Rectal smooth muscle tissue (tissue), 1 donor: ENCODE results near the gene OSBP.
"Not testable (repeated sequence)": the region's sequence is repeated elsewhere in the genome, so short reads cannot be mapped to it uniquely, and the experiment has no call there.

Experiments
- H3K27ac ChIP-seq: one replicate; pipeline ENCODE4 v1.7.0; 2013; ENCODE audit warnings: low read depth, low read length, inconsistent platforms
- H3K27me3 ChIP-seq: one replicate; pipeline ENCODE4 v1.7.0; 2013; ENCODE audit warnings: low read length; ENCODE audit not compliant: control insufficient read depth, insufficient read depth
- H3K36me3 ChIP-seq: one replicate; pipeline ENCODE4 v1.7.0; 2013; ENCODE audit warnings: low read length; ENCODE audit not compliant: control insufficient read depth, insufficient read depth
- H3K4me1 ChIP-seq: one replicate; pipeline ENCODE4 v1.7.0; 2013; ENCODE audit warnings: low read length; ENCODE audit not compliant: control insufficient read depth, insufficient read depth
- H3K4me3 ChIP-seq: one replicate; pipeline ENCODE4 v1.7.0; 2013; ENCODE audit warnings: low read length
- H3K9ac ChIP-seq: one replicate; pipeline ENCODE4 v1.7.0; 2013; ENCODE audit warnings: low read length

OSBP gene, protein sequence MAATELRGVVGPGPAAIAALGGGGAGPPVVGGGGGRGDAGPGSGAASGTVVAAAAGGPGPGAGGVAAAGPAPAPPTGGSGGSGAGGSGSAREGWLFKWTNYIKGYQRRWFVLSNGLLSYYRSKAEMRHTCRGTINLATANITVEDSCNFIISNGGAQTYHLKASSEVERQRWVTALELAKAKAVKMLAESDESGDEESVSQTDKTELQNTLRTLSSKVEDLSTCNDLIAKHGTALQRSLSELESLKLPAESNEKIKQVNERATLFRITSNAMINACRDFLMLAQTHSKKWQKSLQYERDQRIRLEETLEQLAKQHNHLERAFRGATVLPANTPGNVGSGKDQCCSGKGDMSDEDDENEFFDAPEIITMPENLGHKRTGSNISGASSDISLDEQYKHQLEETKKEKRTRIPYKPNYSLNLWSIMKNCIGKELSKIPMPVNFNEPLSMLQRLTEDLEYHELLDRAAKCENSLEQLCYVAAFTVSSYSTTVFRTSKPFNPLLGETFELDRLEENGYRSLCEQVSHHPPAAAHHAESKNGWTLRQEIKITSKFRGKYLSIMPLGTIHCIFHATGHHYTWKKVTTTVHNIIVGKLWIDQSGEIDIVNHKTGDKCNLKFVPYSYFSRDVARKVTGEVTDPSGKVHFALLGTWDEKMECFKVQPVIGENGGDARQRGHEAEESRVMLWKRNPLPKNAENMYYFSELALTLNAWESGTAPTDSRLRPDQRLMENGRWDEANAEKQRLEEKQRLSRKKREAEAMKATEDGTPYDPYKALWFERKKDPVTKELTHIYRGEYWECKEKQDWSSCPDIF

DNA sequence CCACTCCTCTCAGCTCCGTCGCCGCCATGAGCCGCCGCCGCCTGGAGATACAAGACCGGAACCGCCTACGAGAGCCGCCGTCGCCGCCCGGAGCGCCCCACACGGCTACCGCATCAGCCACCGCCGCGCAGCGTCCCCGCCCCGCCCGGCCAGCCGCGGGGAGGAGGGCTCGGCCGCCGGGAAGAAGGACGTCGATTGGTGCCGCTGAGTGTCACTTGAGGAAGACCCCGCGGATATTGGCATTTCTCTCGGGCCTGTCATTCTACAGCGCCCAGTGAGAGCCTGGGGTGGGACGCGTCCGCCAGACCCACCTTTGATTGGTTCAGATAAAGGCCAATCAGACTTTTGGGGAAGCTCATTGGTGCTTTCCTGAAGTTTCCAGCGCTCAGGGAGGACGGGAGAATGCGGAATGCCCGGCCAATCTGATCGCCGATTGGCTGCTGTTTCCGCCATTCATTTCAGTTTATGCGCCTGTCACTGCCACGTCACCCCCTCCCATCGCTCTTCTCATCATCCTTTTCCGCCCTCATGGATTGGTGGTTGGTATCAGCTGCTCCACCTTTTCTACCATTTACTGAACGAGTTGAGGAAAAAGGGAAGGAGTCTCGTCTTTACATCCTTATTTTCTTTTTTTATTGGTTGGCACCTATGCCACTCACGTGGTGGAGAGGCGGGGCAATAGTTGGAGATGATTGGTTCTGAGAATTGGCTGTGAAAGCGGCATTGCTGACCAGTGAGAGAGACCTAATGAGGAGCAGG, at the start of gene OSBP:
Gene OSBP (minus strand): TSS at position 138 of the 759 bp plus-strand sequence. CDS start 110 bp downstream, at position 28.
- H3K9ac ChIP-seq, result peak within 1 kb of the TSS; percentile 91
- H3K4me3 ChIP-seq, result peak within 1 kb of the TSS; percentile 90
- no peaks in the 10 kb centered on the region for H3K27me3 ChIP-seq
- H3K27ac ChIP-seq, result peak within 1 kb of the TSS; percentile 98
- H3K4me1 ChIP-seq, result peaks cover 14% of the 10 kb centered on the region
- H3K36me3 ChIP-seq, result no peaks in the 10 kb centered on the region

DNA sequence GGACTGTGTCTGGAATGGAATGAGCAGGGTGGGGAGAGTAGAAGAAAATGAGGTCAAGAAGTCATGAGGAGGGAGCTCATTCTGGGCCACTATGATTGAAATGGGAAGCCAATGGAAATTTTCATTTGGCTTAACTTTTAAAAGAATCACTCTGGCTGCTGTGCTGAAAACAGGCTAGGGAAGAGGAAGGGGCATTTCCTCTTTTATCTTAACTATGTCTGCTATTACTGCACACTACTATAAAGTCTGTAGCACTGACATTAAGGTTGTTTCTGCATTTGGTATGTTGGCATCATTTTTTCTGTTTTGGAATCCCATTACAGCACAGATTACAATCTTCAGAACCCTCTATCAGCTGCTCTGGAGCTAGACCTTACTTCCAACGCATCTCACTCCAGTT, 45.0 kb upstream of the OSBP start:
- no peak overlapping the region for H3K27ac ChIP-seq
- peaks cover 22% of the 10 kb centered on the region for H3K36me3 ChIP-seq
- no peak overlapping the region for H3K9ac ChIP-seq

DNA sequence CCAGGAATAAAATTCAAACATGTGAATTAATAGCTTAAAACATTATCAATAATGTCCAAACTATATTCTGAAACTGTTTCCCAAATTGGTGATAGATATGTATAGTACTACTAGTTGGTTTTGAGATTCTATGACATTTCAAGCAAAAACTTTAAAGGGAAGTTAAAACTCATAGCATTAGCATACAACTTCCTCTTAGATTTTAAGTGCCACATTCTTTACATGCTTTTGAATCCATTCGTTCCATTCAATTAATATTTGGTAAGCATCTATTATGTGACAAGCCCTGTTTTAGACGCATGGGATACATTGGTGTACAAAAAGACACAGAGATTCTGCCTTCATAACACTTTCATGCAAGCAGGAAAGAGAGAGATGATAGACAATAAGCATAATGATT, 44.4 kb upstream of the OSBP start:
- no peaks in the 10 kb centered on the region for H3K27me3 ChIP-seq

More for the DNA sequence above, 45.0 kb upstream of the OSBP start:
- no peak overlapping the region for H3K4me3 ChIP-seq
- no peaks in the 10 kb centered on the region for H3K27me3 ChIP-seq
- no peaks in the 10 kb centered on the region for H3K4me1 ChIP-seq

DNA sequence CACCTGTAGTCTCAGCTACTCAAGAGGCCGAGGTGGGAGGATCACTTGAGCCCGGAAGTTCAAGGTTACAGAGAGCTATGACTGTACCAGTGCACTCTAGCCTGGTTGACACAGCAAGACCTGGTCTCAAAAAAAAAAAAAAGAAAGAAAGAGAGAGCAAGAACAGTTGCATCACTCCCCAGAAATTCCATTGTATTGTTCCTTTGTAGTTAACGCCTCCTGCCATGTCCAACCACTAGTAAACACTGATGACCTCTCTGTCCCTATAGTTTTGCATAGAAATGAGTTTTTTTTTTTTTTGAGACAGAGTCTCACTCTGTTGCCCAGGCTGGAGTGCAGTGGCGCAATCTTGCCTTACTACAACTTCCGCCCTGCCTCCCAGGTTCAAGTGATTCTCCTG, 42.5 kb upstream of the OSBP start:
- Histone ChIP-seq H3K36me3 (peaks cover 34% of the 10 kb centered on the region), H3K4me1 (no peaks in the 10 kb centered on the region), H3K27me3 (no peaks in the 10 kb centered on the region), H3K9ac (no peak overlapping the region), H3K27ac (no peak overlapping the region), H3K4me3 (no peak overlapping the region)

More for the DNA sequence above, 44.4 kb upstream of the OSBP start:
- H3K27ac ChIP-seq, result no peak overlapping the region
- no peak overlapping the region for H3K4me3 ChIP-seq
- peaks cover 29% of the 10 kb centered on the region for H3K36me3 ChIP-seq
- no peaks in the 10 kb centered on the region for H3K4me1 ChIP-seq
- no peak overlapping the region for H3K9ac ChIP-seq

DNA sequence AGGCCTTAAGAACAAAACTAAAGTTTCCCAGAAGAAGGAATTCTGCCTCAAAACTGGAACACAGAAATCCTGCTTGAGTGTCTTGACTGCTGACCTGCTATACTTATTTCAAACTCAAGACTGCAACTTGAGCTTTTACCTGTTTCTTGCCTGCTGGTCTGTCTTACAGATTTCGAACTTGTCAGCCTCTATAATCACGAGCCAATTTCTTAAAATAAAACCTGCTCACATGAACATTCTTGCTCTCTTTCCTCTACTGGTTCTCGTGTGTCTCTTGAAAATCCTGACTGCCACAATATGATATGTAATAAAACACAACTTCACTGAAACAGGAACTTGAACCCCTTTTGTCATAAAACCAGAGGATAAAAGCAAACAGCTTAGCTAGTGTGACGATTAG, 39.3 kb upstream of the OSBP start:
- H3K9ac ChIP-seq, result no peak overlapping the region
- H3K27me3 ChIP-seq, result no peaks in the 10 kb centered on the region
- H3K4me3 ChIP-seq, result no peak overlapping the region
- H3K4me1 ChIP-seq, result no peaks in the 10 kb centered on the region
- H3K36me3 ChIP-seq, result peaks cover 43% of the 10 kb centered on the region
- no peak overlapping the region for H3K27ac ChIP-seq

DNA sequence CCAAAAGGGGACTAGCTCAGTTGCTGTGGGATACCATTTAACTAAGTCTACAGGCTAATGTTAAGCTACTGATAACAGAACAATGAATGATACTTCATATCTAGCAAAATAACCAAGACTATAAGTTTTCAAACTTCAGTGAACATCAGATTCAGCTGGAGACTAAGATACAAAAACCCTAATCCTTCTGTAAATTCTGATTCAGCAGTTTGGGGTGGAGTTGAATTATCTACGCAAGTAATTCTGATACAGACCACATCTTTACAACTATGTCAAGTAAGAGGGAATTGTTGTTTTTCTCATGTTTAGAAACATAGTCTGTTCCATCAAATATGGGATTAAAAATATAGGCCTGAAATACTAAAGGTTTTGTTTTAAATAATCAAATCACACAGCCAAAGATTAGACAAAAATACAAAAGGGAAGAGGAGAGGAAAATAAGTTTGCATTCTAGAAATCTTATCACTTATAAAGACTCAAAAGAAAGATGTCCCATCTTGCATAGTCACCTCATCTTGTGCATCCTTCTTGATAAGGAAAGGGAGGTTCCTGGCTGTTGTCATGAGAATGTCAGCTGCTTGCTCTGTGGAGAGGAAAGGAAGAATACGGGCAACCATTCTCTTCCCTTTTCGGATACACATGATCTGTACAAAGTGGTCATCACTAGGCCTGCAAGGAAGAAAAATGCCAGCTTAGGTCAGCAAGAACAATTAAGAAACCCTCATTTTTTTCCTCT, 31.8 kb upstream of the OSBP start:
- no peaks in the 10 kb centered on the region for H3K4me1 ChIP-seq
- H3K4me3 ChIP-seq, result no peak overlapping the region
- H3K27ac ChIP-seq, result no peak overlapping the region
- peaks cover 32% of the 10 kb centered on the region for H3K36me3 ChIP-seq
- no peak overlapping the region for H3K9ac ChIP-seq
- H3K27me3 ChIP-seq, result no peaks in the 10 kb centered on the region

DNA sequence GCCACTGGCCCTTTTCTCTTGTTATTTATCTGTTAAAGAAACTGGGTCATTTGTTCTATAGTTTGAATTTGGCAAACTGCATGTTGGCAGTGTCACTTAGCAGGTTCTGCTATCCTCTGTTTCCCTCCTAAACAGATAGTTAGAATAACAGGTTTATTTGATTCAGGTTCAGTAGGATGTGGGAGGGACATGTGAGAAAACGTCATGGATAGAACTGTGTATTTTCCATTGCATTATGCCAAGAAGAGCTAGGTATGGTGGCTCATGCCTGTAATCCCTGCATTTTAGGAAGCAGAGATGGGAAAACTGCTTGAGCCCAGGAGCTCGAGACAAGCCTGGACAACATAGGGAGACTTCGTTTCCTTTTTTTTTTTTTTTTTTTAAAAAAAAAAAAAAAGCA, 29.0 kb upstream of the OSBP start:
- no peak overlapping the region for H3K27ac ChIP-seq
- H3K9ac ChIP-seq, result no peak overlapping the region
- no peaks in the 10 kb centered on the region for H3K27me3 ChIP-seq
- no peak overlapping the region for H3K4me3 ChIP-seq
- peaks cover 34% of the 10 kb centered on the region for H3K36me3 ChIP-seq
- H3K4me1 ChIP-seq, result no peaks in the 10 kb centered on the region

DNA sequence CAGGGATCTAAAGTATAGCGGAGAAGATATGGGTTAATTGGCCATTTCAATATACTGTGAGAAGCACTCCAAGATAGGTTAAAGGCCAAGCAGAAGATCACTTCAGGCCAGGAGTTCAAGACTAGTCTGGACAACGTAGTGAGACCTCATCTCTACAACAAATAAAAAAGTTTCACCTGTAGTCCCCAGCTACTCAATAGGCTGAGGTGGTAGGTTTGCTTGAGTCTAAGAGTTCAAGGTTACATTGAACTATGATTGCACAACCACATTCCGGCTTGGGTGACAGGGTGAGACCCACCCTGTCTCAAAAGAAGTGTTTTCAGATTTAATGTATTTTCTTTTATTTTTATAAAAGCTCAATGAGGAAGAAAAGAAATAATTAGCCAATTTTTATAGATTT, 27.8 kb upstream of the OSBP start:
- Histone ChIP-seq H3K27ac (no peak overlapping the region), H3K4me1 (no peaks in the 10 kb centered on the region), H3K9ac (no peak overlapping the region), H3K36me3 (peaks cover 36% of the 10 kb centered on the region), H3K4me3 (no peak overlapping the region), H3K27me3 (no peaks in the 10 kb centered on the region)

DNA sequence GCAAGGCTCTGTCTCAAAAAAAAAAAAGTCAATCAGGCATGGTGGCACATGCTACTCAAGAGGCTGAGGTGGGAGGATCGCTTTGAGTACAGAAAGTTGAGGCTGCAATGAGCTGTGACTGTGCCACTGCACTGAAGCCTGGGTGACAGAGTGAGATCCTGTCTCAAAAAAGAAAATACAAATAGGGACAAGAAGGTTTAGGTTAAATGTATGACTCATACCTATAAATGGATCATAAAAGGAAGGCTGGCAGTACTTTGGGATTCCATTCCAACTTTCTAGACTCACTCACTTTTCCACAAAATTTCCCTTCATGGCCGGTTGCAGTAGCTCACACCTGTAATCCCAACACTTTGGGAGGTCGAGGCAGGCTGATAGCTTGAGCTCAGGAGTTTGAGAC, 25.6 kb upstream of the OSBP start:
- Histone ChIP-seq H3K27ac (no peak overlapping the region), H3K36me3 (peaks cover 43% of the 10 kb centered on the region)

DNA sequence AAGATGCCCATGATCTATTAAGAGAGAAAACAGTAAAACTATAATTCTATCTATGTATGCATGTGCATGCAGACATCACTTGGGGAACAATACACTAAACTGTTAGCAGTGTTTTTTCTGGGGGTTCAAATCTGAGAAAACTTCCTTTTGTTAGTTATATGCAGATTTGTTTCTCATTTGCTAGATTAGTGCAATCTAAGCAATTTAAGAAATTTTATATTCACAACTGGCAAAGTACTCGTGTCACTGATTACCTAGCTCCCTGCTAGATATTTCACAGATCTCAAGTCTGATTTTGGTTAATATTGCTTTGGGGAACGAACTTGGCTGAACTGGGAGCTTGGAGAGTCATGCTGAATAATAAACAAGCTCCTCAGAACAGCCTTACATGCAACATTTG, 14.9 kb upstream of the OSBP start:
- H3K36me3 ChIP-seq, result peaks cover 2% of the 10 kb centered on the region
- no peaks in the 10 kb centered on the region for H3K4me1 ChIP-seq
- no peaks in the 10 kb centered on the region for H3K27me3 ChIP-seq
- no peak overlapping the region for H3K9ac ChIP-seq
- no peak overlapping the region for H3K4me3 ChIP-seq
- no peak overlapping the region for H3K27ac ChIP-seq

More for the DNA sequence above, 25.6 kb upstream of the OSBP start:
- Histone ChIP-seq H3K27me3 (no peaks in the 10 kb centered on the region), H3K4me1 (no peaks in the 10 kb centered on the region), H3K4me3 (no peak overlapping the region), H3K9ac (no peak overlapping the region)

DNA sequence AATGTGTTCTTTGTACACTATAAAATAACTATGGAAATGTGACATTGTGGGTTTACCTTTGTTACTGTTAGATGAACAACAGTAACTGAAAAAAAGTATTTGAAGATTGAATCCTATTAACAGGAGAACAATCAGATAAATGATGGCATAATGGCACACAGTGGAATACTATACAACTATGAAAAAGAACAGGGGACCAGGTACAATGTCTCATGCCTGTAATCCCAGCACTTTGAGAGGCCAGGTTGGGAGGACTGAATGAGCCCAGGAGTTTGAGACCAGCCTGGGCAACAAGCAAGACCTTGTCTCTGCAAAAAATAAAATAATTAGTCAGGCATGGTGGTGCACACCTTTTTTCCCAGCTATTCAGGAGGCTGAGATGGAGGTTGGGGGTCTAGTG, 14.4 kb upstream of the OSBP start:
- Histone ChIP-seq H3K27me3 (no peaks in the 10 kb centered on the region), H3K4me3 (no peak overlapping the region)

DNA sequence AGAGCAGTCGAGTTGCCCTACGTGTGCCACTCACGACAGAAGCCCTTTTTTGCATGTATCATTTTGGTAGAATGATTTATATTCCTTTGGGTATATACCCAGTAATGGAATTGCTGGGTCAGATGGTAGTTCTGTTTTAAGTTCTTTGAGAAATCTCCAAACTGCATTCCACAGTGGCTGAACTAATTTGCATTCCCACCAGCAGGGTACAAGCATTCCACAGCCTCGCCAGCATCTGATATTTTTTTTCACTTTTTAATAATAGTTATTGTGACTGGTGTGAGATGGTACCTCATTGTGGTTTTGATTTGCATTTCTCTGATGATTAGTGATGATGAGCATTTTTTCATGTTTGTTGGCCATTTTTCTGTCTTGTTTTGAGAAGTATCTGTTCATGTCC, 11.4 kb upstream of the OSBP start:
- H3K27ac ChIP-seq, H3K9ac ChIP-seq, H3K4me1 ChIP-seq, H3K36me3 ChIP-seq, H3K4me3 ChIP-seq, H3K27me3 ChIP-seq: not testable (repeated sequence)

More for the DNA sequence above, 14.4 kb upstream of the OSBP start:
- Histone ChIP-seq H3K9ac (no peak overlapping the region), H3K4me1 (no peaks in the 10 kb centered on the region), H3K36me3 (peaks cover 2% of the 10 kb centered on the region), H3K27ac (no peak overlapping the region)
